HCT116 (cell line): Measurements from ENCODE around the gene POU2F3. TPM values are rescaled to one million over a fixed set of nuclear protein-coding genes. Genes with fewer than 3 reads are reported as not detected.

Experiments
- ATAC-seq: fragments of 200-7000 bp; cut with Tn5 transposase; 2 replicates; pipeline ENCODE4 v1.9.1; 2020; ENCODE audit warnings: mild to moderate bottlenecking, moderate library complexity
- BruUV-seq: library from RNA; stranded (reverse); fragments of 400-500 nt; replicated peaks from 2 replicates; lab custom pipeline; 2021; lab: Mats Ljungman, UMichigan
- CTCF ChIA-PET: fragments of 300-600 bp; sonication (Branson Sonifier 250); formaldehyde crosslinking; loops from one replicate; lab custom pipeline; 2021; ENCODE audit warnings: antibody characterized with exemption; lab: Charles Lee
- POLR2A ChIA-PET: fragments of 300-600, 350-600 bp; sonication (Branson Sonifier 250); formaldehyde crosslinking; loops from one replicate; lab custom pipeline; 2021; ENCODE audit warnings: antibody characterized with exemption; lab: Charles Lee
- RAD21 ChIA-PET, 2 experiments: fragments of 300-600 bp; sonication (Branson Sonifier 250); formaldehyde crosslinking; loops; one replicate each; lab custom pipeline; 2023; ENCODE audit warnings: low total read pairs in 2 of 2; ENCODE audit not compliant: uncharacterized antibody in 2 of 2, unreplicated experiment in 2 of 2, low non-redundant PET in 1 of 2; lab: Charles Lee
- DNase-seq: peaks from one replicate; pipeline ENCODE4 v3.0.0-alpha.2; 2010; ENCODE audit warnings: low read depth, low spot score
- H2AFZ ChIP-seq: fragments of 200-600 bp; shearing (Covaris generic), sonication (generic); 2 replicates; pipeline ENCODE4 v1.6.1; 2017; ENCODE audit warnings: low read depth, mixed run types, mixed read lengths, antibody characterized with exemption, low read length; ENCODE audit not compliant: poor library complexity, severe bottlenecking
- H3K27ac ChIP-seq: 2 replicates; pipeline ENCODE4 v1.5.1; 2012; ENCODE audit warnings: low read depth, low read length
- H3K27me3 ChIP-seq: fragments of 200-600 bp; sonication (generic); 2 replicates; pipeline ENCODE4 v1.6.1; 2016; ENCODE audit warnings: mixed run types, low read length, mixed read lengths; ENCODE audit not compliant: insufficient read depth
- H3K36me3 ChIP-seq, 2 experiments: fragments of 200-500 bp in 1 of 2; fragments of 200-600 bp in 1 of 2; sonication (Bioruptor generic) in 1 of 2; sonication (generic) in 1 of 2; 2 replicates each; pipeline versions ENCODE4 v1.5.1 to v1.6.1; 2014 to 2016; ENCODE audit warnings: low read length in 2 of 2, inconsistent platforms in 1 of 2, mixed read lengths in 1 of 2, mixed run types in 1 of 2; ENCODE audit not compliant: insufficient read depth in 2 of 2, control insufficient read depth in 1 of 2
- H3K4me1 ChIP-seq, 2 experiments: fragments of 200-600 bp in 1 of 2; sonication (generic) in 1 of 2; 2 replicates each; pipeline versions ENCODE4 v1.5.1 to v1.6.1; 2012 to 2017; ENCODE audit warnings: low read length in 2 of 2, inconsistent platforms in 1 of 2, mild to moderate bottlenecking in 1 of 2, mixed read lengths in 1 of 2, mixed run types in 1 of 2, moderate library complexity in 1 of 2; ENCODE audit not compliant: insufficient read depth in 2 of 2, control insufficient read depth in 1 of 2
- H3K4me2 ChIP-seq: fragments of 200-600 bp; sonication (generic); 2 replicates; pipeline ENCODE4 v1.6.1; 2017; ENCODE audit warnings: mixed run types, low read length, mixed read lengths
- H3K4me3 ChIP-seq, 2 experiments: fragments of 200-600 bp in 1 of 2; sonication (generic) in 1 of 2; replicated peaks in 1 of 2; 2 replicates each; pipeline ENCODE4 v1.5.1; 2011 to 2016; ENCODE audit warnings: low read length in 2 of 2, control low read depth in 1 of 2, low read depth in 1 of 2, mild to moderate bottlenecking in 1 of 2, mixed read lengths in 1 of 2, mixed run types in 1 of 2
- H3K79me2 ChIP-seq: fragments of 200-600 bp; sonication (generic); 2 replicates; pipeline ENCODE4 v1.6.1; 2017; ENCODE audit warnings: mild to moderate bottlenecking, mixed run types, low read length, moderate library complexity, mixed read lengths; ENCODE audit not compliant: insufficient read depth
- H3K9ac ChIP-seq: fragments of 200-600 bp; sonication (generic); 2 replicates; pipeline ENCODE4 v1.6.1; 2016; ENCODE audit warnings: low read length, mixed read lengths
- H3K9me2 ChIP-seq: fragments of 200-600 bp; sonication (generic), shearing (Covaris generic); 2 replicates; pipeline ENCODE4 v1.6.1; 2017; ENCODE audit warnings: mixed run types, mild to moderate bottlenecking, moderate library complexity; ENCODE audit not compliant: insufficient read depth
- H3K9me3 ChIP-seq, 2 experiments: fragments of 200-500 bp in 1 of 2; fragments of 200-600 bp in 1 of 2; sonication (Bioruptor generic) in 1 of 2; sonication (generic) in 1 of 2; 2 replicates each; pipeline ENCODE4 v1.6.1; 2014 to 2017; ENCODE audit warnings: low read length in 2 of 2, mixed read lengths in 2 of 2, inconsistent platforms in 1 of 2, low read depth in 1 of 2, mild to moderate bottlenecking in 1 of 2, mixed run types in 1 of 2, moderate library complexity in 1 of 2; ENCODE audit not compliant: control insufficient read depth in 1 of 2, insufficient read depth in 1 of 2
- H4K20me1 ChIP-seq: fragments of 200-600 bp; sonication (generic), shearing (Covaris generic); 2 replicates; pipeline ENCODE4 v1.6.1; 2017; ENCODE audit warnings: mixed run types, mild to moderate bottlenecking, moderate library complexity; ENCODE audit not compliant: insufficient read depth
- ATF3 ChIP-seq: IDR thresholded peaks from 2 replicates; pipeline ENCODE4 v1.6.1; 2012
- EGR1 ChIP-seq: IDR thresholded peaks from 2 replicates; pipeline ENCODE4 v1.6.1; 2012; ENCODE audit warnings: low read depth
- ELF1 ChIP-seq: IDR thresholded peaks from 2 replicates; pipeline ENCODE4 v1.6.1; 2012; ENCODE audit warnings: low read depth, borderline replicate concordance
- EZH2phosphoT487 ChIP-seq: fragments of 200-600 bp; IDR thresholded peaks from 2 replicates; pipeline ENCODE4 v1.6.1; 2018; ENCODE audit warnings: antibody characterized with exemption, borderline replicate concordance
- FOSL1 ChIP-seq: IDR thresholded peaks from 2 replicates; pipeline ENCODE4 v1.6.1; 2012; ENCODE audit warnings: low read depth
- MAX ChIP-seq: IDR thresholded peaks from 2 replicates; pipeline ENCODE4 v1.6.1; 2012
- POLR2AphosphoS5 ChIP-seq: IDR thresholded peaks from 2 replicates; pipeline ENCODE4 v1.6.1; 2011; ENCODE audit warnings: mild to moderate bottlenecking, low read depth, low read length, moderate library complexity
- RAD21 ChIP-seq: IDR thresholded peaks from 2 replicates; pipeline ENCODE4 v1.6.1; 2012; ENCODE audit warnings: low read depth, mild to moderate bottlenecking
- REST ChIP-seq: IDR thresholded peaks from 2 replicates; pipeline ENCODE4 v1.6.1; 2012; ENCODE audit warnings: low read depth
- SIN3A ChIP-seq: IDR thresholded peaks from 2 replicates; pipeline ENCODE4 v1.6.1; 2012; ENCODE audit warnings: low read depth
- SP1 ChIP-seq: IDR thresholded peaks from 2 replicates; pipeline ENCODE4 v1.6.1; 2012; ENCODE audit warnings: low read depth
- SRF ChIP-seq: IDR thresholded peaks from 2 replicates; pipeline ENCODE4 v1.6.1; 2012; ENCODE audit warnings: low read depth
- TCF7L2 ChIP-seq: IDR thresholded peaks from 2 replicates; pipeline ENCODE4 v1.7.0; 2011; ENCODE audit warnings: borderline replicate concordance, inconsistent platforms; ENCODE audit not compliant: insufficient read depth, insufficient read length; ENCODE audit errors: extremely low read depth
- ZFX ChIP-seq: fragments of 450-650 bp; IDR thresholded peaks from 2 replicates; pipeline ENCODE4 v1.6.1; 2017
- ZNF274 ChIP-seq: fragments of 200-500 bp; sonication (Bioruptor generic); IDR thresholded peaks from 2 replicates; pipeline ENCODE4 v1.6.1; 2014; ENCODE audit warnings: mild to moderate bottlenecking, low read depth, low read length, inconsistent platforms
- intact Hi-C: fragments of 100-400 bp; cut with micrococcal nuclease; formaldehyde crosslinking; loops from 2 replicates; pipeline ENCODE4 v1.10.0; 2022
- total RNA-seq: library from RNA; stranded (reverse); gene quantifications from one replicate; pipeline ENCODE4 v1.2.1, GENCODE V29; 2021; ENCODE audit not compliant: unreplicated experiment

POU2F3 gene
- total RNA-seq, 1 experiment from 2014 or later: 0.15 TPM

- ChIA-PET POLR2A (no interaction called here), RAD21 (no interaction called here), CTCF (no interaction called here)
- Histone ChIP-seq H2AFZ (no peak overlapping the region), H3K9me3 (no peaks in the 10 kb centered on the region), H3K36me3 (no peaks in the 10 kb centered on the region), H3K4me2 (no peak overlapping the region), H3K9ac (no peak overlapping the region), H3K9me2 (no peaks in the 10 kb centered on the region), H3K27me3 (no peaks in the 10 kb centered on the region), H4K20me1 (no peaks in the 10 kb centered on the region), H3K27ac (no peak overlapping the region), H3K79me2 (no peaks in the 10 kb centered on the region), H3K4me3 (no peak overlapping the region), H3K4me1 (0 out of 4 replicates have a peak, but pooled peaks cover 0 to 2% of the 10 kb centered on the region in 2 experiments)
- ATAC-seq (peak; percentile 45; the same call in 1 of the 2 replicates), DNase-seq (no peak)
- TF ChIP-seq SIN3A (no peak), MAX (no peak), FOSL1 (no peak), ELF1 (no peak), ZFX (no peak), TCF7L2 (no peak), ZNF274 (no peak), RAD21 (no peak), REST (no peak), EZH2phosphoT487 (no peak), POLR2AphosphoS5 (no peak), ATF3 (no peak), EGR1 (no peak), SRF (no peak), SP1 (no peak)
- BruUV-seq: no TSS peak
- intact Hi-C loops: no loop called here
Observed at GRCh38 chr11:120221115-120221752, 18.7 kb upstream of the POU2F3 start.
